ENCODE data around the gene IL23A.
A peak's percentile ranks its signal among the peaks of the same experiment; 100 is the strongest.

IL23A gene

GRCh38 chr12:56338308-56339157 lies at the start of gene IL23A:
Gene IL23A (plus strand): TSS chr12:56338884. CDS start chr12:56339045, 161 bp downstream.
- no peak for TF ChIP-seq CTCF (IDR thresholded peaks at IDR 0.05; ENCODE audit: control insufficient read depth, insufficient read depth, low read depth, low read length, missing control alignments)
- DNase-seq (ENCODE audit: low read depth): no peak

GRCh38 chr12:56293795-56294194 lies 44.9 kb upstream of the IL23A start:
- no peak for DNase-seq (ENCODE audit: low read depth)
- no peak for TF ChIP-seq CTCF (IDR thresholded peaks at IDR 0.05; ENCODE audit: control insufficient read depth, insufficient read depth, low read depth, low read length, missing control alignments)
- no peak overlapping the region for H3K4me3 ChIP-seq (ENCODE audit: control insufficient read depth, low read depth, low read length)

More at GRCh38 chr12:56338308-56339157, at the start of gene IL23A:
- H3K4me3 ChIP-seq (ENCODE audit: control insufficient read depth, low read depth, low read length): no peak within 1 kb of the TSS

GRCh38 chr12:56296295-56296694 lies 42.4 kb upstream of the IL23A start:
- no peak for DNase-seq (ENCODE audit: low read depth)
- H3K4me3 ChIP-seq (ENCODE audit: control insufficient read depth, low read depth, low read length): no peak overlapping the region
- TF ChIP-seq CTCF (IDR thresholded peaks at IDR 0.05; ENCODE audit: control insufficient read depth, insufficient read depth, low read depth, low read length, missing control alignments): no peak

GRCh38 chr12:56297400-56297799 lies 41.3 kb upstream of the IL23A start:
- TF ChIP-seq CTCF (IDR thresholded peaks at IDR 0.05; ENCODE audit: control insufficient read depth, insufficient read depth, low read depth, low read length, missing control alignments): no peak
- no peak for DNase-seq (ENCODE audit: low read depth)

GRCh38 chr12:56298828-56299227 lies 39.9 kb upstream of the IL23A start:
- H3K4me3 ChIP-seq (ENCODE audit: control insufficient read depth, low read depth, low read length): peak overlapping the region; percentile 93
- DNase-seq (ENCODE audit: low read depth): no peak
- TF ChIP-seq CTCF (IDR thresholded peaks at IDR 0.05; ENCODE audit: control insufficient read depth, insufficient read depth, low read depth, low read length, missing control alignments): no peak

More at GRCh38 chr12:56297400-56297799, 41.3 kb upstream of the IL23A start:
- no peak overlapping the region for H3K4me3 ChIP-seq (ENCODE audit: control insufficient read depth, low read depth, low read length)

GRCh38 chr12:56299308-56299852 lies 39.3 kb upstream of the IL23A start:
- no peak for DNase-seq (ENCODE audit: low read depth)
- H3K4me3 ChIP-seq (ENCODE audit: control insufficient read depth, low read depth, low read length): peak overlapping the region; percentile 93
- no peak for TF ChIP-seq CTCF (IDR thresholded peaks at IDR 0.05; ENCODE audit: control insufficient read depth, insufficient read depth, low read depth, low read length, missing control alignments)

All from AG09309 (cell line).